ENCODE results near the gene GRID1. TPM values are rescaled to one million over a fixed set of nuclear protein-coding genes. Genes with fewer than 3 reads are reported as not detected.

The GRID1 gene
- total RNA-seq, 1 donor from 2014 or later: 0.22 TPM

DNA sequence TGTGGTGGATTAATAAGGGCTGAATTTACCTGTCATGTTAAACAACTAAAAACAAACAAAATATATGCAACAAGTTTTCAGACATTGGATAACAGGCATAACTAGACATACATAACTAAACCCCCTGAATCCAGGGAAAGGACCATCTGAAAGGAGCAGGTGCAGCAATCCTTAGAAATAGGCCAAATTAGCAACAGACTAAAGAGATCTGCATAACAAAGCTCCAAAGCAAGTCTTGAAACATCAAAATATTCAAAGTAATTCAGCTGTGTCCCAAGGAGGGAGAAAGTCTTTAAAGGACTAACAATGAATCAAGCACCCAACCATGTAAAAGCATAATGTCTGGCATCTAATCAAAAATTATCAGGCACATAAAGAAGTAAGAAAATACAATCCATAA lies 475.1 kb downstream of the GRID1 start:
- H3K27ac Mint-ChIP-seq: no peak overlapping the region
- no peaks in the 10 kb centered on the region for H3K9me3 Mint-ChIP-seq (ENCODE audit: low read depth)
- H3K36me3 Mint-ChIP-seq (ENCODE audit: insufficient read depth): no peaks in the 10 kb centered on the region
- peaks cover 7% of the 10 kb centered on the region for H3K27me3 Mint-ChIP-seq
- H3K4me3 Mint-ChIP-seq (ENCODE audit: low read depth): no peak overlapping the region
- H3K4me1 Mint-ChIP-seq (ENCODE audit: low read depth): no peaks in the 10 kb centered on the region
- TF ChIP-seq, protein P1, sequence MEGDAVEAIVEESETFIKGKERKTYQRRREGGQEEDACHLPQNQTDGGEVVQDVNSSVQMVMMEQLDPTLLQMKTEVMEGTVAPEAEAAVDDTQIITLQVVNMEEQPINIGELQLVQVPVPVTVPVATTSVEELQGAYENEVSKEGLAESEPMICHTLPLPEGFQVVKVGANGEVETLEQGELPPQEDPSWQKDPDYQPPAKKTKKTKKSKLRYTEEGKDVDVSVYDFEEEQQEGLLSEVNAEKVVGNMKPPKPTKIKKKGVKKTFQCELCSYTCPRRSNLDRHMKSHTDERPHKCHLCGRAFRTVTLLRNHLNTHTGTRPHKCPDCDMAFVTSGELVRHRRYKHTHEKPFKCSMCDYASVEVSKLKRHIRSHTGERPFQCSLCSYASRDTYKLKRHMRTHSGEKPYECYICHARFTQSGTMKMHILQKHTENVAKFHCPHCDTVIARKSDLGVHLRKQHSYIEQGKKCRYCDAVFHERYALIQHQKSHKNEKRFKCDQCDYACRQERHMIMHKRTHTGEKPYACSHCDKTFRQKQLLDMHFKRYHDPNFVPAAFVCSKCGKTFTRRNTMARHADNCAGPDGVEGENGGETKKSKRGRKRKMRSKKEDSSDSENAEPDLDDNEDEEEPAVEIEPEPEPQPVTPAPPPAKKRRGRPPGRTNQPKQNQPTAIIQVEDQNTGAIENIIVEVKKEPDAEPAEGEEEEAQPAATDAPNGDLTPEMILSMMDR (IDR thresholded peaks at IDR 0.05; ENCODE audit: unreplicated experiment): no peak
- no peak for DNase-seq (ENCODE audit: low spot score, unreplicated experiment)

DNA sequence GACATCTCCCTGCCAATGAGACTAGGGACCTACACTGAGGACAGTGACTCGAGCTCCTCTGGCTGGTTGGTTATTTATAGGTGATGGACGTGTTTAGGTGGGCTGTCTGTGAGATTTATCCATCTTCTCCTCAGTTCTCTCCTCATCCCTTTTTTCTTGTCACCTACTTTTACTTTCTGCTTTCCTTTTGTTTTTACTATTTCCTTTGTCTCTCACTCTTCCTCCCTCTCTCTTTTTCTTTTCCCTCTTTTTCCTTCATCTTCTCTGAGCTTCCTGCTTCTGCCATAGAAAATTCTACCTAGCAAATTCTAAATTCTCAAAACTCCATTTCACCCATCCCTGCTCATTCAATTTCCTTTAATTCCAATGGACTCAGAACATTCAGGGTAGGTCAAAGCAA lies 478.0 kb downstream of the GRID1 start:
- TF ChIP-seq, protein P1 (IDR thresholded peaks at IDR 0.05; ENCODE audit: unreplicated experiment): no peak
- Mint-ChIP-seq H3K36me3 (ENCODE audit: insufficient read depth) (no peaks in the 10 kb centered on the region), H3K4me1 (ENCODE audit: low read depth) (no peaks in the 10 kb centered on the region), H3K9me3 (ENCODE audit: low read depth) (no peaks in the 10 kb centered on the region), H3K27ac (no peak overlapping the region), H3K27me3 (peaks cover 7% of the 10 kb centered on the region), H3K4me3 (ENCODE audit: low read depth) (no peak overlapping the region)
- no peak for DNase-seq (ENCODE audit: low spot score, unreplicated experiment)

GRCh38 chr10:85888004-85888403 lies 478.6 kb downstream of the GRID1 start:
- DNase-seq (ENCODE audit: low spot score, unreplicated experiment): no peak
- TF ChIP-seq, protein P1 (IDR thresholded peaks at IDR 0.05; ENCODE audit: unreplicated experiment): no peak
- Mint-ChIP-seq H3K36me3 (ENCODE audit: insufficient read depth) (no peaks in the 10 kb centered on the region), H3K27me3 (peaks cover 7% of the 10 kb centered on the region), H3K27ac (no peak overlapping the region), H3K4me1 (ENCODE audit: low read depth) (no peaks in the 10 kb centered on the region), H3K4me3 (ENCODE audit: low read depth) (no peak overlapping the region), H3K9me3 (ENCODE audit: low read depth) (peaks cover under 1% of the 10 kb centered on the region)

GRCh38 chr10:85874208-85874607 lies 492.4 kb downstream of the GRID1 start:
- no peaks in the 10 kb centered on the region for H3K36me3 Mint-ChIP-seq (ENCODE audit: insufficient read depth)
- H3K27me3 Mint-ChIP-seq: peaks cover 2% of the 10 kb centered on the region
- TF ChIP-seq, protein P1 (IDR thresholded peaks at IDR 0.05; ENCODE audit: unreplicated experiment): no peak
- no peak overlapping the region for H3K4me3 Mint-ChIP-seq (ENCODE audit: low read depth)
- no peaks in the 10 kb centered on the region for H3K4me1 Mint-ChIP-seq (ENCODE audit: low read depth)
- DNase-seq (ENCODE audit: low spot score, unreplicated experiment): no peak
- no peak overlapping the region for H3K27ac Mint-ChIP-seq
- peaks cover 4% of the 10 kb centered on the region for H3K9me3 Mint-ChIP-seq (ENCODE audit: low read depth)

- TF ChIP-seq, protein P1 (IDR thresholded peaks at IDR 0.05; ENCODE audit: unreplicated experiment): no peak
- H3K4me1 Mint-ChIP-seq (ENCODE audit: low read depth): no peaks in the 10 kb centered on the region
- H3K27ac Mint-ChIP-seq: no peak overlapping the region
- H3K9me3 Mint-ChIP-seq (ENCODE audit: low read depth): peaks cover 4% of the 10 kb centered on the region
- peaks cover 2% of the 10 kb centered on the region for H3K27me3 Mint-ChIP-seq
- no peak overlapping the region for H3K4me3 Mint-ChIP-seq (ENCODE audit: low read depth)
- H3K36me3 Mint-ChIP-seq (ENCODE audit: insufficient read depth): no peaks in the 10 kb centered on the region
- DNase-seq (ENCODE audit: low spot score, unreplicated experiment): no peak
Measured at GRCh38 chr10:85873063-85873462, 493.5 kb downstream of the GRID1 start.

Data from progenitor cell of endocrine pancreas (in vitro differentiated cells).